Stimulated activated CD4-positive, alpha-beta T cell treated with anti-CD3 and anti-CD28 coated beads, TNF-alpha, amount 100 ng/mL, for 48 hours (primary cell): ENCODE measurements around the gene MB21D2.
A peak's percentile ranks its signal among the peaks of the same experiment; 100 is the strongest.

ENCODE experiments used
- DNase-seq, 3 donors: peaks; one replicate each; pipeline ENCODE4 v3.0.0-alpha.2; 2020; ENCODE audit warnings: low read depth in 3 of 3

Gene MB21D2

DNA sequence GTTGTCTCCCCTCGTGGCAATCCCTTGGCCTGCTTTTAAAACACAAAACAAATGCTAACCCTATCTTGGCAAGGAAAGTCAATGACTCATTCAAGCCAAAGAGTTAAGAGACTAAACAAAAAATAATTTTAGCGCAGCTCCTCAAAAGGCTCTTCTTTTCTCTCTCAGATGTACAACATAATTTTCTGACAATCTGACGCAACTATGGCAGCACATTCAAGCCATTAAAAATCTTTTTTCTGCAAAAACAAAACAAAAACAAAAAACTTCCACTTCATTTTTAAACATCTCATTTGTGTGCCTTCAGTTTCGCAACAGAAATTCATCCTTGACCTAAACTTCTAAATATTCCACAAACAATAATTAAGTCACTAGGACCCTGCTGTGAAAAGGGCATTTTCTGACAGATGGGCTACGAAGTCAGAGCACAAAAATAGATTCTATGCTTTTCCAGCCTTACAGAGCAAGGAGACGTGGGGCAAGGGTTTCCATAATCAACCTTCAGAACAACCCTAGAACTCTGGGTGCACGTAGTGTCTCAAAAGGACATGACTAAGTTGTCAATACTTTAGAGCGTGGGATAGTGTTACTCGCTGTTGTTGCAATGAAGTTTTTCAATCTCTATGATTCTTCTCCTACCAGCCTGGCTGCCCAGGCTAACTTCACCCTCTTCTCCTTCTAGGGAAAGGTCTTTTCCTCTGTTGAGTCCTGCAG, 84.3 kb downstream of the MB21D2 start:
- DNase-seq, result no peak

DNA sequence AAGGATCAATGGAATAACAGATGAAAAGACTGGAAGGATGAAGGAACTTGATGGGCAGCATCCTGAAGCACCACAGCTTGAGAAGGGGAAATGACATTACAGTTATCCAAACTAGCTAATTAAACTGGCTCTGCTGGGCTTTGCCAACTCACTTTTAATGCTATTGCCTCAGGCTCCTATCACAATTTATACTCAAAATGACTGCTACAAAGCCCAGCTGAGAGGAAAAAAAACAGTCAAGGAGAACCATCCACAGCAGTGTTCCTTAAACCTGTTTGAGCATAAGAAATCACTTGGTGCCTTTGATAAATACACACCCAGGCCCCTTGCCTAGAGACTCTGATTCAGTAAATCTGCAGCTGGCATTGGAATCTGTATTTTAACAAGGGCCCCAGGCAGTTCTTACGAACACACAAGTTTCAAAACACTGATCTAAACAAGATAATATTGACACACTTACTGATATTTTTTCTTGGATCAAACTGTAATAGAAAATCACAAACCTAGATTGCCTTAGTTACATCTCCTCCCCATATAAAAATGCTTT, 85.8 kb downstream of the MB21D2 start:
- DNase-seq, result no peak

DNA sequence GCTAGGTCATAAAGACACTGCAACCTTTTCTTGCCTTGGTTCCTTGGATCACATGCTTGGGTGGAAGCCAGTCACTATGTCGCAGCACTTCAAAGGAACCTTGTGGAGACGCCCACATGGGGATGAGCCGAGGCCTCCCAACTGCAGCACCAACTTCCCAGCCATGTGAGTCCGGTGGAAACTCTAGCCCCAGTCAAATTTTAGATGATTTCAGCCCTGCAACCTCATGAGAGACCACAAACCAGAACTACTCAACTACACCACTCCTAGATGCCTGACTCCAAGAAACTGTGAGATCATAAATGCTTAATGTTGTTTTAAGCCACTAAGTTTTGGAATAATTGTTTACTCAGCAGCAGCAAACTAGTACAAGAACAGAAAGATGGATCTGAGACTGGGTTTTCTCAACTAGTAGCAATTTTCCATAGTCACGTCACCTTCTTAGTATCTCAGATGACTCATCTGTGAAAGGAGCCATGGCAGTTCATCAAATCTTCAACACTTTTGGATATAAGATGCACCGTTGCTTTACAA, 86.5 kb downstream of the MB21D2 start:
- DNase-seq, result peak in 1 of 3 donors; percentile 14

DNA sequence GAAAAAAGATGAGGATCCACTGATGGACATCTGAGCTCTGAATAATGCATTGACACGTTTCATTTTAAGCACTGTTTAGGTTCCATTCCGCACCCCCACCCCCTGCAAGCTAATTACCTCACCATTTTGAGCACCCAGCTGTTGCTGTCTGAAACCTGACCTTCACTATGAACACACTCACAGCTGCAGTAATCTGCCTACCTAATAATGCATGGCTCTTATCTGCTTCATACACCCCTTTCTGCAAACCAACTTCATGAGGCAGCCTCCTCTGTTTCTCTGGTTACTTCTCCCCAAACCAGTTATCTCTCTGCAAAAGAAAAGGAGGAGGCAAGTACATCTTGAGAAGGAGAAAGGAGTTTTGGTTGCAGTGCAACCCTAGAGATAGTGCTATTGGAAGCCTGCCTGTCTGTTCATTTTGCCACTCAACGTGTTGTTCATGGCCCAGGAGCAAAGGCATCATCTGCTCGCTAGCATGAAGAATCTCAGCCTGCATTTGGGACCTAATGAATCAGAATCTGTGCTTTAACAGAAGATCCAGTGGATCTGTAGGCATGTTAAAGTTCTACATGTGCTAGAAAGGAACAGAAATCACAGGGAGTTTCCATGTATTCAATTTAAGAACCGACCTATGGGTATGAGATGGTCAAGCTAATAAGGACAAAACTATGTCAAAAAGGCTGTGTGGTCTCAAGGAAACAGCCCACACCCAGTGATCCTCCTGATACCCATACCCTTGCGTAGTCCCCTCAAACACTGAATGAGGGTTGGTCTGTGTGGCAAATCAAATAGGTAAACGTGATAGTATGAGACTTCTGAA, 87.2 kb downstream of the MB21D2 start:
- DNase-seq, result no peak

DNA sequence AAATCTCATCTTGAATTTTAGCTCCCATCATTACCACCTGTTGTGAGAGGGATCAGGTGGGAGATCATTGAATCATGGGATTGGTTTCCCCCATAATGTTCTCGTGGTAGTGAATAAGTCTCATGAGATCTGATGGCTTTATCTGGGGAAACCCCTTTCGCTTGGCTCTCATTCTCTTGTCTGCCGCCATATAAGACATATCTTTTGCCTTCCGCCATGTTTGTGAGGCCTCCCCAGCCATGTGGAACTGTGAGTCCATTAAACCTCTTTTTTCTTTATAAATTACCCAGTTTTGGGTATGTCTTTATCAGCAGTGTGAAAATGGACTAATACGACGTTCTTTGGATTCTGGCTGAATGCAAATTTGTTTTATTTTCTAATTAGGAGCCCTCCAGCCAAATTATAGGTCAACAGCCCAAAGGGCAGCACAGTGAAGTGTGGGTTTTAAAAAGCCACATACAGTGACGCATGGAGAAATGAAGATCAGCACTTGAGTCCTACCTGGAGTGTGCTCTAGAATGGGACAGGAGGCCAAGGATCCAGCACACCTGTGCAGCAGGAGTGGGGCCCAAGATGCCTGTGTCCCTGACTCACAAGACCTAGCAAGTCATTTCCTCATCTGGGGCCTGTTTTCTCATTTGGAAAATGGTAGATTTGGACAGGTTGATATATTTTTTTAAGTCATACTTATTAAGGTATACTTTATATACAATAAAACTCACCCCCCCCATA, 89.6 kb downstream of the MB21D2 start:
- DNase-seq, result no peak

DNA sequence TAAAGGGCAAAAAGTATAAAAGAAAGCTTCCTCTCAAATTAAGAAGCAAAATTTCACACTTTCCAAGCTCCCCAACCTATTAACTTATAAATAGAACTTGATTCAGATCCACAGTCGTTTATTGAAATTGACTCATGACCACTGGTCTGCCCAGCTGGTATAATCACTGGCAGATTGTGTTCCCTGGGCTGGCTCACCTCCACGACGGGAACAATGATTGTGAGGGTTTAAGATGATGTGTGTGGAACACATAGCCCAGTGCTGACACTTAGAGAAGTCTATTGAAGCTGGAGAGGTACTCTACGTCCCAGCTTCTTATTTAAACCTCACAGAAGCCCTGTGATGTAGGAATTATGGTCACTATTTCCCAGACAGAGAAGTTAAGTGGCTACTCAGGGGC, 90.4 kb downstream of the MB21D2 start:
- DNase-seq, result no peak

DNA sequence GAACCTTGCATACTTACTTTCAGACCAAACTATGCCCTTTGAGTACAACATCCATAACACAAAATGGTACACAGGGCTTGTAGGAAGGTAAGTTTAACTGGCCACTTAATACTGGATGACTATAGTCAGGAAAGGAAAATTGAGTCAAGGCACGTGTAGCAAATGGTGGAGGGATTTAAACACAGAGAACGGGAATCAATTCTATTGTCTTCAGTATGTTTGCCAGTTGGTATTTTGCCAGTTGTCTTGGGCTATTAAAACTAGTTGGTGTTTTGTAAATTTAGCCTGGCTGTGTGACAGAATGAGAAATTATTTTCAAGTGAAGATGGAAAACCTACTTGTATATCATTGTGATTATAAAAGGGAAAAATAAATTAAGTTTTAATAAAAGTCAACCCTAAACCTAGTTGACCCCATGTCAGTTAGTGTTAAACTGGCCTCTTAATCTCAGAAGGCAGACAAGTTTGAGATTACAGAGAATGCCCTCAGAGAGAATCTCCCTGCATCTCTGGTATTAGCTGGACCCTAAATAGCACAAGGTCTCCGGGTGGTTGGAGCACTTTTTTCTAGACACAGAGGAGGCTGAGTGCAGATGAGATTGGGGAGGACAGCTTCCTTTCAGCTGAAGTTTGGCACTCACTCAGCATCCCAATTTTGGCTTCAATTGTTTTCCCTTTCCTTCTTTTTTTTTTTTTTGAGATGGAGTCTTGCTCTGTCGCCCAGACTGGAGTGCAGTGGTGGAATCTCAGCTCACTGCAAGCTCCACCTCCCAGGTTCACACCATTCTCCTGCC, 91.2 kb downstream of the MB21D2 start:
- no peak for DNase-seq

DNA sequence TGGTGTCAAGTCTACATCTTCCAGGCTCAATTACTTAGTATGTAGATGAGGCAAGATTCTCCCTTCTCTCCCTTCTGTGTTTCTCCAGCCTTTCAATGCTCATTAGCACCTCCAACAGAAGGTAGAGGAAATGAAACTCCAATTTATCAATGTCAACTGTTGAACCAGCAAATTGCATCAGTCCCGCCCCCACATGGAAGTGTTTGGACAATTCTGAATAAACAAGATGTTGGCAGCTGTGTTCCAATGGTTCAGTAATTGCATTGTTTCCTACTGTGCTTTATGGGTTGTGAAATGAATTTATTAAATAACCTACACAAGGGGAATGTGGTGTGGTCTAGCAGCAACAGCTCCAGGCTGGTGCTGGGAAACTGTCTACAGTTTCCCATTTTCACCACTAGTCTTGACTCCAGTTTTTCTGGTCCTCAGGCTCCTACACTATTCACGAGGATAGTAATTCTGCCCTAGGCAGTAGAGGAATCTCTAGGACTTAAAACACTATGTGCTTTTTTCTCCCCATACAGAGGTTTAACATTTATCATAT, 91.9 kb downstream of the MB21D2 start:
- no peak for DNase-seq

DNA sequence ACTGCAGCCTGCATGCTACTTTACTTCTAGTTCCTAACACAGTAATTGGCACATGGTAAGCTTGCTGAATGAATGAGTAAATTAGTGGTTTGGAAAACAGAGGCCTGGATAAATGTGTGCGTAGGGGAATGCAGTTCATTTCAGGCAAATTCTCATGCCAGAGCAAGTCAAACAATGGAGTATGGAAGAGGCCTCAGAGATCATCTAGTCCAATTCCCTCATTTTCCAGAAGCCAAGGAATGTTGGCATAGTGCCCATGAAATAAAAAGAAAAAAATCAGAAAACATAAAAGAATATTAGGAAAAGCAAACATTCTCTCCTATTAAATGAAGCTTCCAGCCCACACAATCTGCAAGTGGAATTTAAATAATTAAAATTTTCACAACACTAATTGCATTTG, 92.4 kb downstream of the MB21D2 start:
- DNase-seq, result no peak

DNA sequence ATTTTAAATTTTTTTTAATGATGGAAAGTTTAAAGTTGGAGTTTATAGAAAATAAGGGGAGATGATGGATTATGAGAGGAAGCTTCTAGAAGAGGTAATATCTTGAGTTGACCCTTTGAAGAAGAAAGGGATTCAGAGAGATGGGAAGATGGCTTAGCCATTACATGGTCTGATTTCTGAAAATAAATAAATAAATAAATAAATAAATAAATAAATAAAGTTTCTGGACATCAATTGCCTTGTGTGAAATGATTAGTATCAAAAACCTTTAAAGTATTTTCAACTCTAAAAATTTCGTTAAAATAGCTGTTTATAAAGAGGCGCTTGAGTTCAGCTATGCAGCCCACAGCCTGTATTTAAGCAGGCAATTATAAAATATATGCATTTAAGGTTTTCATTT, 93.3 kb downstream of the MB21D2 start:
- DNase-seq, result no peak

DNA sequence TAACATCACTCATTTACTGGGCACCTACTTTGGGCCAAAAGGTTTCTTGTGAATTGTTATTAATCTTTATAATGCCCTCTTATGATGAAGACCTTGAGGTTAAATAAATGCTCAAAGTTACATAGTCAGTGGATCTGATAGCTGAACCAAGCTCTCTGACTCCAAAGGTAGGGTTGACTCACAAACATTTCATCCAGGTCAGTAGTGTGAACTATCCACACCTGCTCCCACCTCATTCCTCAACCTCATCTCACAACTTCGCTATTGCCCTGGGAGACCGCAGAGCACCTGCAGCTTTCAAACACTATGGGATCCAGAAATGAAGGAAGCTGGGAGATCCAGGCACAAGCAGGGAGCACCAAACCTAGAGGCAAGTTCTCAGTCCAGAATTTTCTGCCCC, 96.5 kb downstream of the MB21D2 start:
- no peak for DNase-seq

DNA sequence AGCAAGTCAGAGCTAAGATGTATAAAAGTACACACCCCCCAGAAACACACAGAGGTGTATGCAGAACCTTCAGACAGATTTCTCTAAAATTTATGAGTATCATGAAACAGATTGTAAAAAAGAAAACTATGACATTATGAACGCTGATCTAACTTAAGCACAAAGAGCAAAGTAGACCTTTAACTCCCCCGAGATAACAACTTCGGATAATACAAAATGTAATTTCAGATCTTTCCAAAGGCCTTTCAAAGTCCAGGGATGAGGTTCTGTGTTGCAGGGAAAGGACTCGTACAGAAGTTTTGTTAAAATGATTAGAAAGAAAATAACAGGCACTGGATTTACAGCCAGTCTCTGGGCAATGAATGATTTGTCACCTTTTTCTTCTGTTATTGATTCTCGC, 97.5 kb downstream of the MB21D2 start:
- no peak for DNase-seq

DNA sequence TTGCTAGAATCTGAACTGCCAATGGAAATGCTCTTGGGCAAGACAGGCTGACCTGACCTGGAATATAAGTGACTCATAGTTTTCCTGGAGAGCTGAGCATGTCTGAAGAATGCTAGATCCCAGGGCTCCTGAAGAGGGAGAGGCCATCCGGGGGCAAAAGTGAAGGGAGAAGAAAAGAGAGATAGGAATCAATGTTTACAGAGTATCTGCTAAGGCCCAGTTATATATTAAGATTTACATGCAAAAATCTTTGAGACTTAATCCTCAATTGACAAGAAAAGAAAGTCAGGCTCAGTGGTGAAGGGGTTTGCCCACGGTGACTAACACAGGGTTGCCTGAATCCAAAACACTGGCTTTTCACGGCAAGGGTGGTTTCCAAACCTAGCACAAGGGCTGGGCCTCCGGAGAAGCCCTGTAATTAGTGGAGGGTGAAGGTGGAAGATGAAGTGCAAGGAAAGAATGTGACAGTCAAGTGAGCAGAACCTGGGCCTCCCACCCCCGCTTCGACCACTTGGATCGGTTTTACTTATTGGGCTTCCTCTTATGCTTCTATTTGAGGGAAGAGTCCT, 98.6 kb downstream of the MB21D2 start:
- DNase-seq, result peak; percentile 21 to 33 (median 22)

DNA sequence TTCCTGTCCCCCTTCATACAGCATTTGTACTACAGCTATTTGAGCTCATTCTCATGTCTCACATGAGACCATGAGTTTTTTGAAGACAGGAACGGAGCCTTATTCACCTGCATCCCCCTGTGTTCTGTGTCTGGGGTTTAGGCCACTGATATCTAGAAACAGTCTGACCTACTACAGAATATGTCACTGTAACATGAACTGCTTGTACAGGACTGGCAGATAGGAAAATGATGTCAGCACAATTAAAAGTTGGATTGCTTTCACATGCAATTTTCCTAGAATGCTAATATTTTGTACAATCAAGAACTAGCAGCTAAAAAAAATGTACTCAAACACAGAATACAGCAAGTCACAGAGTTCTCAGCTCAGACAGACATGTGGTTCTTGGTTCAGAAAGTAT, 99.5 kb downstream of the MB21D2 start:
- no peak for DNase-seq

DNA sequence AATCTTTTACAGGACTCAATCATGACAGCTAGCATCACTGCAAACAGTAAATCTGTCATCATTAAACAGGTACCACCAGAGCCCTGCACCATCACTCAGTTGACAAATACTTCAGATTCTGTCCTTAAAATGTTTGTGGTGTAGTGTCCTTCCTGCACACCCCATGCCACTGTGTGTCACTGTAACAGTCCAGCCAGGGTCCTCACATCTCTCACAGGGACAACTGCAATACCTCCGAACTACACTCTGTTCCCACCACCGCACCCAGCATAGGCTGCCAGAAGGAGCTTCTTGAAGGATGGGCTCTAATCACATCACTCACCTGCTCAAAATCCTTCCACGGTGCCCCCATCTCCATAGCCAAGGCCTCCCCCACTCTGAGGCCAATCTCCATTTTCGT, 100.2 kb downstream of the MB21D2 start:
- no peak for DNase-seq

DNA sequence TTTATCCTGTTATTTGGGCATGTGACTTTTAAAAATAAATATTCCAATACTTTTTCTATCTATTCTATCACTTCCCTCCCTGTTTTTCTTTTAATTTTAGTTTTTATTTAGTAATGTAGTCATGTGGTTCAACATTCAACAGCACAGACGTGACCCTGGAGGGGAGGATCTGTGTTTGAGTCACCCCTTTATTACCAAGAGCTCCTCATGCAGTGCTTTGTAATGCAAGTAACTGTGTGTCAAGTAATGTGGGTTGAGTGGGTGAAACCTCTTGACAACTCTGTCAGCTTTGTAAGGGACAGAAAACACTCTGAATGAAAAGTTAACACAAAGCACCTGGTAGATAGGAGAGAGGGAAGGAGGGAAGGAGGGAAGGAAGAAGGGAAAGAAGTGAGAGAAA, 100.6 kb downstream of the MB21D2 start:
- DNase-seq, result peak in 1 of 3 donors; percentile 11

DNA sequence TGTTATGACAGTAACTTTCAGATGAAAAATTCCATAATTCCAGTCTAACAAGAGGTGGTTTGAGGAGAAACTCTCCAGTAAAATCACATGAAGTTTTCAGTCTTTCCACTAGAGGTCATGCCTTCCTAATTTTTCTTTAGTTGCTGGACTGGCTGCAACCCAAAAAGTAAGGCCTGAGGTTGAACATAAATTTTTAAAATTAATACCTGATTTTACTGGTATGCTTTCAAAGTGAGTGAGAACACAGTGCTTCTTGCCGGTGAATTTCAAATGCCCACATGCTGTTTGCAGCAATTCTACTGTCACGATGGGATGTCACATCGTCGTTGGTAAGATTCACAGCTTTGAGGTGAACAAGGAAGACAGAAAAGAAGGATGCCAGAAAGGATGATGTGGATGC, 101.3 kb downstream of the MB21D2 start:
- no peak for DNase-seq

DNA sequence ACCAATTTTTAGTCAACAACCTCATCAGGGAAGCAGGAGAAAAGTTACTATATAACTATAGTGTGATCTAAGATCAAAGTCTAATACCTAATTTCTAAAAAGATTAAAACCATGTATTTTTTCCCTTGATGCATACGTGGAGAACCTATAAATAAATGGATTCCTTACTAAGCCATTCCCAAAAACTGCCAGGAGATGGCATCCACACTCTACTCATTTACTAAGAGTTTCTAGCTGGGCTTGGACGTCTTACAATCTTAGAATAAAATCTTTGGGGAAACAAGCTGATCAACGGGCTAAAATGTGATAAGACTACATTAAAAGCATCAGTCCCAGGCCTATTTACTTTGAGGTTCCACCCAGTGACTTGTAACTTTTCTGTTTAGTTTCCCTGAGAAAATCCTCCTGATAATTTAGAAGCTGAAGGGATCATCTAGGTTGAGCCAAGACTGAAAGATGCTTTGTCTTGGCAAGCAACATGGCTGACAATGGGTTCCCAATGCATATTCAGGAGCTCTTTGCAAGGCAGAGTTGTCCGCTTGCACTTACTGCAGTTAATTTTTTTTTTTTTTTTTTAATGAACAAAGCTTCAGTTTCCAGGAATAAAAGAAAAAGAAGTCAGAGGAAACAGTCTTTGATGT, 104.8 kb downstream of the MB21D2 start:
- no peak for DNase-seq

DNA sequence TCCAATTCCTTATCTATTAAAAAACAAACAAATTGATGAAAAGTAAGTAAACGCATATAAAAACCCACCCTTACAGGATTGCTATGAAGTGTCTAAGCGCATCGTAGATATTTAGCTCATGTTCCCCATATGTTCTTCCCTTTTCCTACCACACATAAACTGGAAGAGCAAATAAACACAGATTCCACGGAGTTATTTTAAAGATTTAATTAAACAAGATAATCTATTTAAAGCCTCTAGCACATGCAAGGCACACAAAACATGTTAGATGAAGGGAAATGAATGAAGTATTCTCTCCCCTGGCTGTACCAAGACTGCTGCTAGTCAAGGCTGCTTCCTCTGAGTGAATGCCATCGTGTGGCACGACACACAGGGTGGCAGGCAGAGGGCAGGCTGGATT, 111.9 kb downstream of the MB21D2 start:
- no peak for DNase-seq

DNA sequence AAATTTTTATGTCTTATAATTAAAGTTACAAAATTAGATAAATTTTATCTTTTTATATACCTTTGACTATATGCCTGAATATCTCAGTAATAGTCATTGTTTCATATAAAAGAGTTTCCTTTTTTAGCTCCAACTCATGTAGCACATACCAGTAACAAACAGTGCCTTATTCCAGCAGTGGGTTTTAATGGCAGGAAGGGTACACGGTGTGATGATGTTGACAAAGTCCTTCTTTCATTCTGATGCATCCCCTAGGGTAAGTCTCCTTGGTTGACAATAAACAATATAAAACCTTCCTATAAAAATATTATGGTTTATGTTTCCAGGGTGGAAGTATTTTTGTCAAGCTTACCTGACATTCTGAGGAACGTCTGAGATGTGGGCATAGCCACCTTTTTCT, 113.2 kb downstream of the MB21D2 start:
- no peak for DNase-seq
